ENCODE results near the gene C1GALT1. TPM values are rescaled to one million over a fixed set of nuclear protein-coding genes. Genes with fewer than 3 reads are reported as not detected.
A peak's percentile ranks its signal among the peaks of the same experiment; 100 is the strongest.

Gene C1GALT1
- total and polyA plus RNA-seq, 7 experiments from 2014 or later: 47.9 to 60.1 (median 54.5) TPM

DNA sequence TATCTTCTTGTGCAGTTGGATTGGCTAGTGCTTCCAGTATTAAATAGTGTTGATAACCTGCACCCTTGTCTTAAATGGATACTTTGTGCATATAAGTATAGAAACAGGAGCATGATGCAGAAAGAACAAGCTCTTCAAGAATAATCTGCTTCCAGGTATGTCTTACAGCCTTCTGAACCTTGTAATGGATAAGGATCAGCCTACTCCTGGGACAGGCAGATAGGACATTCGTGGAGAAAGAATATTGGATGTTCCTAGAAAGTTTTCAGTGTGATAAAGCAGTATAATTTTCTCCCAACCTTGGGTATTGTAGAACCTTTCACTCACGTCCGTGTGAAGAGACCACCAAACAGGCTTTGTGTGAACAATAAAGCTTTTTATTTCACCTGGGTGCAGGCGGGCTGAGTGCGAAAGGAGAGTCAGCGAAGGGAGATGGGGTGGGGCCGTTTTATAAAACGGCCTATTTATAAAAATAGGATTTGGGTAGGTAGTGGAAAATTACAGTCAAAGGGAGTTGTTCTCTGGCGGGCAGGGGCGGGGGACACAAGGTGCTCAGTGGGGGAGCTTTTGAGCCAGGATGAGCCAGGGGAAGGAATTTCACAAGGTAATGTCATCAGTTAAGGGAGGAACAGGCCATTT is 27.2 kb downstream of the C1GALT1 start:
- H3K4me1 Mint-ChIP-seq: peaks cover 24 to 85% (median 69%) of the 10 kb centered on the region in 7 donors
- Histone ChIP-seq H3K4me1 (ENCODE audit: control insufficient read depth in 2 of 2, insufficient read depth in 2 of 2, low read length in 2 of 2) (peaks cover 6 to 15% of the 10 kb centered on the region in 2 donors), H3K4me3 (ENCODE audit: low read length) (no peak overlapping the region), H3K27me3 (ENCODE audit: control insufficient read depth in 2 of 2, insufficient read depth in 2 of 2, low read length in 2 of 2) (no peaks in the 10 kb centered on the region), H3K36me3 (ENCODE audit: control insufficient read depth in 2 of 3, insufficient read depth in 3 of 3, low read length in 3 of 3) (peaks cover 0 to 11% (median 0%) of the 10 kb centered on the region in 3 experiments), H3K9me3 (ENCODE audit: control insufficient read depth in 2 of 3, low read length in 3 of 3) (no peaks in the 10 kb centered on the region), H3K27ac (ENCODE audit: low read depth, low read length) (no peak overlapping the region)
- H3K27ac Mint-ChIP-seq: peak overlapping the region in 2 of 9 donors; percentile 28 to 41
- ATAC-seq (no peak), DNase-seq (no peak)
- H3K27me3 Mint-ChIP-seq: no peaks in the 10 kb centered on the region
- intact Hi-C loops (cut with micrococcal nuclease): no loop called here
- peaks cover 0 to 10% (median 5%) of the 10 kb centered on the region in 11 donors for H3K9me3 Mint-ChIP-seq
- CTCF ChIA-PET: interaction anchor here (0.6 kb wide), 1 partner anchor 24 kb away, joined by 3 read pairs; no protein-coding TSS in a partner anchor
- POLR2A ChIA-PET: no interaction called here
- peak overlapping the region in 1 of 10 donors; percentile 49 for H3K4me3 Mint-ChIP-seq
- H3K36me3 Mint-ChIP-seq: peaks cover 0 to 43% (median 32%) of the 10 kb centered on the region in 5 donors

DNA sequence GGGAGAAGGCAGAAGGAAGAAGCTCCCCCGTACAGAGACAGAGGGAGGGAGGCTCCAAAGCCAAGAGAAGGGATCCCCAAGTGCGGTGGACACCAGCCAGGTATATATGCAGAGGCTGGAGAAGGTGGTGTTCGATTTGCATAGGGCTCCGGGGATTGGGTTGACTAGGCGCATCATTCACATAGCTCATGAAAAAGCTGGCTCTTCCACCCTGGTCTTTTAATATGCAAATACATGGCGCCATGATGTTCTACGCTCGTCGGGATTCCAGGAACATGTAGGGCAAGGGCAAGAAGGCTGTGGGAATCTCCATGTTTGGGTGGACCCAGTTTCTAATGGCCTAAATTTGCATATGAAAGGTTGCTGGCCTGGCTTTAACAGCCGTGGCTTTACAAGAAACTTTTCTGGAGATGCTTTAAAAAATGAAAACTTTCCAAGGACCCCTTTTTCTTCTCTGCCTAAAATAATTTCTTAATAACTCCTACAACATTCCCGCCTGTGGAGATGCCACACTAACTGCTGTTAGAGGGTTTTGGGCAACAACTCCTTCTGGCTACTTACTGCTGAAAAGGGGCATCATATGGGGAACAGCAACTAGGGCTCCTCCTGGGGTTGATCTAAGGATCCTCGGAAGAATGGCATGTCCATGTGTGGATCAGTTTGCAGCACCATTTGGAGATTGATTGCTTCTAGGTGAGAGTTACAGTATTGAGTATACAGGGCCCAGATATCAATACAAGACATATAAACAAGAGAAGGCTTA is 28.3 kb downstream of the C1GALT1 start:
- H3K4me1 ChIP-seq (ENCODE audit: control insufficient read depth in 2 of 2, insufficient read depth in 2 of 2, low read length in 2 of 2): peaks cover 0 to 13% of the 10 kb centered on the region in 2 donors
- Mint-ChIP-seq H3K4me1 (peaks cover 18 to 74% (median 58%) of the 10 kb centered on the region in 7 donors), H3K27me3 (no peaks in the 10 kb centered on the region), H3K9me3 (peaks cover 0 to 10% (median 5%) of the 10 kb centered on the region in 11 donors), H3K27ac (peak overlapping the region in 1 of 9 donors; percentile 39), H3K4me3 (no peak overlapping the region), H3K36me3 (peaks cover 0 to 54% (median 39%) of the 10 kb centered on the region in 5 donors)
- CTCF ChIA-PET: interaction anchor here (0.6 to 1.1 kb wide), 3 partner anchors 11 to 63 kb away, joined by 3 read pairs; no protein-coding TSS in a partner anchor
- no peak overlapping the region for H3K4me3 ChIP-seq (ENCODE audit: low read length)
- ATAC-seq (no peak), DNase-seq (no peak)
- H3K36me3 ChIP-seq (ENCODE audit: control insufficient read depth in 2 of 3, insufficient read depth in 3 of 3, low read length in 3 of 3): peaks cover 0 to 21% (median 0%) of the 10 kb centered on the region in 3 experiments
- intact Hi-C loops (cut with micrococcal nuclease): no loop called here
- H3K27ac ChIP-seq (ENCODE audit: low read depth, low read length): no peak overlapping the region
- POLR2A ChIA-PET: no interaction called here
- H3K27me3 ChIP-seq (ENCODE audit: control insufficient read depth in 2 of 2, insufficient read depth in 2 of 2, low read length in 2 of 2): no peaks in the 10 kb centered on the region
- no peaks in the 10 kb centered on the region for H3K9me3 ChIP-seq (ENCODE audit: control insufficient read depth in 2 of 3, low read length in 3 of 3)

DNA sequence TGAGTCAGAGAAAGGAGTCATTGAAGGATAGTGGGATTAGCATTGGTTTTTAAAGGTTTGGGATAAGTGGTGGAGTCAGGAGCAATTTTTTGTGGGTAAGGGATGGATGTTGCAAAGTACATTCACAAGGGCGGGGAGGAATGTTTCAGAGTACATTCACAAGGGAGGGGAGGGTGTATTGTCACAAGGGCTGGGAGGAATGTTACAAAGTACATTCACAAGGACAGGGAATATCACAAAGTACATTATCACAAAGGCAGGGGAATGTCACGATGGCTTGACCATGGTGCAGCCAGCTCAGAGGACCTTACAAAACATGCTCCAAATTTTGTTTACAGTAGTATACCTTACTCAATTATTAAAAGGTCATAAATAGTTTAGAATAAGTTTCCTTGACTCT is 30.3 kb downstream of the C1GALT1 start:
- no peak for ATAC-seq
- POLR2A ChIA-PET: no interaction called here
- no peak overlapping the region for H3K4me3 ChIP-seq (ENCODE audit: low read length)
- no peak overlapping the region for H3K27ac ChIP-seq (ENCODE audit: low read depth, low read length)
- peaks cover 0 to 13% of the 10 kb centered on the region in 2 donors for H3K4me1 ChIP-seq (ENCODE audit: control insufficient read depth in 2 of 2, insufficient read depth in 2 of 2, low read length in 2 of 2)
- no peak overlapping the region for H3K27ac Mint-ChIP-seq
- no peak for DNase-seq
- H3K36me3 Mint-ChIP-seq: peaks cover 6 to 62% (median 41%) of the 10 kb centered on the region in 5 donors
- peak overlapping the region in 1 of 10 donors; percentile 6 for H3K4me3 Mint-ChIP-seq
- no peaks in the 10 kb centered on the region for H3K27me3 ChIP-seq (ENCODE audit: control insufficient read depth in 2 of 2, insufficient read depth in 2 of 2, low read length in 2 of 2)
- H3K9me3 ChIP-seq (ENCODE audit: control insufficient read depth in 2 of 3, low read length in 3 of 3): no peaks in the 10 kb centered on the region
- H3K4me1 Mint-ChIP-seq: peaks cover 14 to 70% (median 54%) of the 10 kb centered on the region in 7 donors
- peaks cover 0 to 41% (median 0%) of the 10 kb centered on the region in 3 experiments for H3K36me3 ChIP-seq (ENCODE audit: control insufficient read depth in 2 of 3, insufficient read depth in 3 of 3, low read length in 3 of 3)
- CTCF ChIA-PET: no interaction called here
- H3K9me3 Mint-ChIP-seq: peaks cover 0 to 2% (median 0%) of the 10 kb centered on the region in 11 donors
- intact Hi-C loops (cut with micrococcal nuclease): no loop called here
- no peaks in the 10 kb centered on the region for H3K27me3 Mint-ChIP-seq

DNA sequence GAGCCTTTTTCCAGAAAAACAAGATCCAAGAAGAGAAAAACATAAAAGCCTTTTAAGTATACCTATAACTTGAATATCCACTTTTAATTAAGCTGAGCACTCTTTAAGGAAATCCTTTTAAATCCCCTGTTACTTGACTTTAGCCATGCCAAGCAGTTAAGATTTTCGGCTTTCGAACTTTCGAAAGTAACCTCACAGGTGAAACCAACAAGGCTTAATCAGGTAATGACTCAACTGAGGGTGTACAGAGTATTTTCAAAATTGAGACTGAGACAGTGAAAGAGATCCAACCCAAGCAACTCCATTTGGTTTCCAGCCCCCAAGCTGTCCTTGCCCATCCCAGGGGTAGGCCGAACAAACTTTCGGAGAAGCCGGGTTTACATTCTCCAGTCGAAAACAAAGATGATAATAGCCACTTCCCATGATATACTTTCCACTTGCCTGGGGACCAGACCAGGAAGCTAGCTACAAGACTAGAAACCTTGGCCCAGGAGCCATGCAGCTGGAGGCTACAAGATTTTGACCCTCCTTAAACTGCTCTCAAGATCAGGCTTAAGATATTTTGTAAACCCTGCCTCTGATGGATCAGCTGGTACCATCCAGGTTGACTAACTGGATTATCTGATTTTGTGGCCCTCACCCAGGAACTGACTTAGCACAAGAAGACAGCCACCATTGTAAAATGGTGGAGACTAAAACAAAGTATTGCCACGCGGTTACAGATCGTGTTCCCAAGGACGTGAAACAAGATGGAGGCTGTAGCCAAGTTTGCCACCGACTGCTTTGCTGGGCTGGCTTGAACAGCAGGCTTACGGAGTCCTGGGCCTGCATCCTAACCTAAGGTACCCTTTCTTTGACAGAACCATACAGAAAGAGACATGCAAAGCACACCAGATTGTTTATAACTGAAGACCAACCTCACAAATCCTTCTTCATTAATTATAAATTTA is 32.3 kb downstream of the C1GALT1 start:
- intact Hi-C loops (cut with micrococcal nuclease): no loop called here
- ATAC-seq (no peak), DNase-seq (no peak)
- Histone ChIP-seq H3K27me3 (ENCODE audit: control insufficient read depth in 2 of 2, insufficient read depth in 2 of 2, low read length in 2 of 2) (no peaks in the 10 kb centered on the region), H3K36me3 (ENCODE audit: control insufficient read depth in 2 of 3, insufficient read depth in 3 of 3, low read length in 3 of 3) (peaks cover 0 to 46% (median 0%) of the 10 kb centered on the region in 3 experiments), H3K27ac (ENCODE audit: low read depth, low read length) (no peak overlapping the region), H3K4me3 (ENCODE audit: low read length) (no peak overlapping the region), H3K9me3 (ENCODE audit: control insufficient read depth in 2 of 3, low read length in 3 of 3) (no peaks in the 10 kb centered on the region), H3K4me1 (ENCODE audit: control insufficient read depth in 2 of 2, insufficient read depth in 2 of 2, low read length in 2 of 2) (peaks cover 0 to 7% of the 10 kb centered on the region in 2 donors)
- H3K36me3 Mint-ChIP-seq: peaks cover 13 to 64% (median 47%) of the 10 kb centered on the region in 5 donors
- peak overlapping the region in 1 of 9 donors; percentile 10 for H3K27ac Mint-ChIP-seq
- ChIA-PET CTCF (interaction anchor here (0.6 kb wide), 1 partner anchor 111 kb away, joined by 3 read pairs; no protein-coding TSS in a partner anchor), POLR2A (no interaction called here)
- H3K9me3 Mint-ChIP-seq: peaks cover 0 to 5% (median 0%) of the 10 kb centered on the region in 11 donors
- peaks cover 13 to 63% (median 47%) of the 10 kb centered on the region in 7 donors for H3K4me1 Mint-ChIP-seq
- H3K4me3 Mint-ChIP-seq: no peak overlapping the region
- no peaks in the 10 kb centered on the region for H3K27me3 Mint-ChIP-seq

DNA sequence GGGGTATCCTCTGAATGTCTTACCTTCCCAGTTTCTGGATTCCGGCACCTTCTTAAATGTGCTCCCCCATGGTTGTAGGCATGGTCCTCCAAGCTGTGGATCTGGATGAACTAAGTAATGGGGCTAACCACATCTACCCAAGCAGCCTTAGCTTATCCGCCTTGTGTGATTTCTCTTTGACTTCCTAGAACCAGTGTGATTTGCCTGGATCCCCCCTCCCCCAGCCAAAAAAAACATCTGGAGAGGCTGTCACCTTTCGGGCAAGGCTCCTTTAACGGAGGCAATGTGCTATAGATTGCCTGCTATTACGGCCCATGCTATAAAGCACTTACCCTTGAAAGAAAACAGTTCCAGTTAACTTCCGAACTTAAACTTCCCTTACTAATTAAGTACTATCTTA is 33.9 kb downstream of the C1GALT1 start:
- Mint-ChIP-seq H3K4me3 (no peak overlapping the region), H3K36me3 (peaks cover 19 to 59% (median 43%) of the 10 kb centered on the region in 5 donors), H3K27ac (no peak overlapping the region), H3K4me1 (peaks cover 19 to 56% (median 40%) of the 10 kb centered on the region in 7 donors), H3K27me3 (no peaks in the 10 kb centered on the region), H3K9me3 (peaks cover 0 to 5% (median 0%) of the 10 kb centered on the region in 11 donors)
- DNase-seq: no peak
- POLR2A ChIA-PET: no interaction called here
- no peak for ATAC-seq
- H3K9me3 ChIP-seq (ENCODE audit: control insufficient read depth in 2 of 3, low read length in 3 of 3): no peaks in the 10 kb centered on the region
- CTCF ChIA-PET: no interaction called here
- no peak overlapping the region for H3K4me3 ChIP-seq (ENCODE audit: low read length)
- H3K27ac ChIP-seq (ENCODE audit: low read depth, low read length): no peak overlapping the region
- peaks cover 0 to 7% of the 10 kb centered on the region in 2 donors for H3K4me1 ChIP-seq (ENCODE audit: control insufficient read depth in 2 of 2, insufficient read depth in 2 of 2, low read length in 2 of 2)
- H3K27me3 ChIP-seq (ENCODE audit: control insufficient read depth in 2 of 2, insufficient read depth in 2 of 2, low read length in 2 of 2): no peaks in the 10 kb centered on the region
- H3K36me3 ChIP-seq (ENCODE audit: control insufficient read depth in 2 of 3, insufficient read depth in 3 of 3, low read length in 3 of 3): peaks cover 0 to 37% (median 0%) of the 10 kb centered on the region in 3 experiments
- intact Hi-C loops (cut with micrococcal nuclease): no loop called here

DNA sequence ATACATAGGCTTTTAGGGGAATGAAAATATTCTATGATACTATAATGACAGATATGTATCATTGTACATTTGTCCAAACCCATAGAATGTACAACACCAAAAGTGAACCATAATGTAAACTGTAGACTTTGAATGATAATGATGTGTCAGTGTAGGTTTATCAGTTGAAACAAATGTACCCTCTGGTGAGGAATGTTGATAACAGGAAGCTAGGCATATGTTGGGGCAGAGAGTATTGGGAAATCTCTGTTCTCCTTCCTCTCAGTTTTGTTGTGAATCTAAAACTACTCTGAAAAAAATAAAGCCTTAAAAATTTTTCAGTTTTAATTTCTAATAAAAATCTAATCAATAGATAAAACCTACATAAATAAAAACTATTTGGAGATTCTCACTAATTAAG is 36.9 kb downstream of the C1GALT1 start:
- POLR2A ChIA-PET: no interaction called here

More for the DNA sequence above, 36.9 kb downstream of the C1GALT1 start:
- Histone ChIP-seq H3K4me3 (ENCODE audit: low read length) (no peak overlapping the region), H3K27me3 (ENCODE audit: control insufficient read depth in 2 of 2, insufficient read depth in 2 of 2, low read length in 2 of 2) (no peaks in the 10 kb centered on the region), H3K27ac (ENCODE audit: low read depth, low read length) (no peak overlapping the region), H3K9me3 (ENCODE audit: control insufficient read depth in 2 of 3, low read length in 3 of 3) (no peaks in the 10 kb centered on the region), H3K36me3 (ENCODE audit: control insufficient read depth in 2 of 3, insufficient read depth in 3 of 3, low read length in 3 of 3) (peaks cover 0 to 37% (median 0%) of the 10 kb centered on the region in 3 experiments), H3K4me1 (ENCODE audit: control insufficient read depth in 2 of 2, insufficient read depth in 2 of 2, low read length in 2 of 2) (no peaks in the 10 kb centered on the region)
- peaks cover 0 to 5% (median 0%) of the 10 kb centered on the region in 11 donors for H3K9me3 Mint-ChIP-seq
- DNase-seq (no peak), ATAC-seq (no peak)
- H3K27ac Mint-ChIP-seq: no peak overlapping the region
- CTCF ChIA-PET: no interaction called here
- no peak overlapping the region for H3K4me3 Mint-ChIP-seq
- peaks cover 21 to 58% (median 47%) of the 10 kb centered on the region in 5 donors for H3K36me3 Mint-ChIP-seq
- peaks cover 25 to 61% (median 48%) of the 10 kb centered on the region in 7 donors for H3K4me1 Mint-ChIP-seq
- intact Hi-C loops (cut with micrococcal nuclease): loop anchor here in 1 of 2 donors (2.0 kb wide), 1 partner anchor 16 kb away; no protein-coding TSS in a partner anchor
- H3K27me3 Mint-ChIP-seq: no peaks in the 10 kb centered on the region
